Aorta (tissue), 5 donors: ENCODE results near the gene FNDC3B. TPM values are rescaled to one million over a fixed set of nuclear protein-coding genes. Genes with fewer than 3 reads are reported as not detected.
A peak's percentile ranks its signal among the peaks of the same experiment; 100 is the strongest.

Source experiments
- ATAC-seq: fragments of 200-7000 bp; cut with Tn5 transposase; one replicate; pipeline ENCODE4 v1.9.1; 2022; ENCODE audit warnings: moderate library complexity; ENCODE audit not compliant: low FRiP score
- DNase-seq, 2 donors: peaks; one replicate each; pipeline ENCODE4 v3.0.0-alpha.2; 2020
- H3K27ac ChIP-seq, 2 donors: one replicate each; pipeline ENCODE4 v1.5.1; 2013; ENCODE audit warnings: low read length in 2 of 2, mild to moderate bottlenecking in 2 of 2, moderate library complexity in 2 of 2, control low read depth in 1 of 2, inconsistent platforms in 1 of 2, low read depth in 1 of 2
- H3K27me3 ChIP-seq, 2 donors: one replicate each; pipeline ENCODE4 v1.6.1; 2013; ENCODE audit warnings: control low read depth in 1 of 2, low read length in 1 of 2, mild to moderate bottlenecking in 1 of 2, moderate library complexity in 1 of 2; ENCODE audit not compliant: insufficient read depth in 2 of 2, control insufficient read depth in 1 of 2
- H3K36me3 ChIP-seq, 2 donors: one replicate each; pipeline ENCODE4 v1.6.1; 2013; ENCODE audit warnings: control low read depth in 1 of 2, low read length in 1 of 2, mild to moderate bottlenecking in 1 of 2; ENCODE audit not compliant: insufficient read depth in 2 of 2, control insufficient read depth in 1 of 2
- H3K4me1 ChIP-seq, 2 donors: one replicate each; pipeline ENCODE4 v1.6.1; 2013; ENCODE audit warnings: low read length in 2 of 2, control low read depth in 1 of 2, mild to moderate bottlenecking in 1 of 2, moderate library complexity in 1 of 2; ENCODE audit not compliant: insufficient read depth in 2 of 2, control insufficient read depth in 1 of 2
- H3K4me3 ChIP-seq, 2 donors: one replicate each; pipeline ENCODE4 v1.5.1; 2013; ENCODE audit warnings: low read length in 2 of 2, control low read depth in 1 of 2, mild to moderate bottlenecking in 1 of 2
- H3K9me3 ChIP-seq: one replicate; pipeline ENCODE4 v1.6.1; 2013; ENCODE audit warnings: mild to moderate bottlenecking, low read length; ENCODE audit not compliant: control insufficient read depth
- WGBS, 2 donors: extraction: QIAGEN DNeasy Blood & Tissue Kit; methylation state at CpG; one replicate each; pipeline ENCODE4 v1.1.7; 2013; 5-methylcytosine and 5-hydroxymethylcytosine counted together
- intact Hi-C, 2 donors: fragments of 100-400 bp; cut with DNase I; formaldehyde crosslinking; loops; one replicate each; pipeline versions ENCODE4 v1.14.2 to v1.15.0; 2022
- polyA plus RNA-seq, 2 donors: library from polyadenylated mRNA; stranded (reverse); fragments of 200-250 nt; gene quantifications; one replicate each; pipeline ENCODE4 v1.2.3, GENCODE V29; 2013
- total RNA-seq, 2 donors: library from RNA; stranded (reverse); fragmentation: NEBNext Ultra II Directional; extraction: Animal tissue kit (Norgen Biotek cat#: 25700); gene quantifications; one replicate each; pipeline ENCODE4 v1.2.1, GENCODE V29; 2021
- donor health status: healthy with polysubstance abuse.
- donor health status: Bipolar disorder and iron deficiency.
- donor health status: DM: no; HTN: no; CAD: no.
- donor health status: DM: no; HTN: no; CAD: no.
- donor health status: DM: yes; HTN: yes; CAD: no.

The FNDC3B gene
- total and polyA plus RNA-seq, 4 donors: 12.5 to 239 (median 120) TPM

GRCh38 chr3:172181932-172182586 lies 142.7 kb downstream of the FNDC3B start:
- Histone ChIP-seq H3K36me3 (no peaks in the 10 kb centered on the region), H3K27me3 (no peaks in the 10 kb centered on the region), H3K9me3 (no peaks in the 10 kb centered on the region), H3K4me3 (no peak overlapping the region), H3K4me1 (peaks cover 6 to 14% of the 10 kb centered on the region in 2 donors), H3K27ac (peak overlapping the region in 1 of 2 donors; percentile 17)
- intact Hi-C loops: no loop called here
- DNase-seq: no peak
- 40 to 52% methylated on average over 6 of the region's 6 CpGs for WGBS, 2 donors
- ATAC-seq: peak; percentile 15

- H3K27me3 ChIP-seq: no peaks in the 10 kb centered on the region
- no peaks in the 10 kb centered on the region for H3K36me3 ChIP-seq
- ATAC-seq (no peak), DNase-seq (no peak)
- H3K4me3 ChIP-seq: no peak overlapping the region
- 9 to 26% methylated on average over 2 of the region's 2 CpGs for WGBS, 2 donors
- intact Hi-C loops: no loop called here
- no peaks in the 10 kb centered on the region for H3K9me3 ChIP-seq
- H3K27ac ChIP-seq: no peak overlapping the region
- peaks cover 6 to 14% of the 10 kb centered on the region in 2 donors for H3K4me1 ChIP-seq
These were observed 143.4 kb downstream of the FNDC3B start for GRCh38 chr3:172182797-172183196.

- Histone ChIP-seq H3K4me3 (no peak overlapping the region), H3K27me3 (no peaks in the 10 kb centered on the region), H3K36me3 (no peaks in the 10 kb centered on the region), H3K27ac (no peak overlapping the region), H3K4me1 (peaks cover 6 to 14% of the 10 kb centered on the region in 2 donors), H3K9me3 (no peaks in the 10 kb centered on the region)
- intact Hi-C loops: no loop called here
- ATAC-seq: no peak
- WGBS, 2 donors: 86 to 88% methylated on average over 3 of the region's 3 CpGs
- no peak for DNase-seq
These were observed 144.9 kb downstream of the FNDC3B start for GRCh38 chr3:172184106-172184822.

- DNase-seq: no peak
- no peak for ATAC-seq
- Histone ChIP-seq H3K36me3 (no peaks in the 10 kb centered on the region), H3K27ac (peak overlapping the region in 1 of 2 donors; percentile 43), H3K4me3 (no peak overlapping the region), H3K27me3 (no peaks in the 10 kb centered on the region), H3K9me3 (no peaks in the 10 kb centered on the region), H3K4me1 (peaks cover 3 to 14% of the 10 kb centered on the region in 2 donors)
- intact Hi-C loops: no loop called here
- WGBS, 2 donors: 24 to 28% methylated on average over 2 of the region's 2 CpGs
These were observed 146.5 kb downstream of the FNDC3B start for GRCh38 chr3:172185907-172186306.

GRCh38 chr3:172186607-172187006 lies 147.2 kb downstream of the FNDC3B start:
- Histone ChIP-seq H3K27me3 (no peaks in the 10 kb centered on the region), H3K4me3 (no peak overlapping the region), H3K36me3 (no peaks in the 10 kb centered on the region), H3K4me1 (peaks cover 3 to 14% of the 10 kb centered on the region in 2 donors), H3K27ac (no peak overlapping the region), H3K9me3 (no peaks in the 10 kb centered on the region)
- intact Hi-C loops: no loop called here
- no peak for ATAC-seq
- DNase-seq: no peak
- WGBS, 2 donors: 93 to 97% methylated on average over 4 of the region's 4 CpGs

GRCh38 chr3:172187511-172187910 lies 148.1 kb downstream of the FNDC3B start:
- intact Hi-C loops: no loop called here
- 96 to 97% methylated on average over 6 of the region's 6 CpGs for WGBS, 2 donors

GRCh38 chr3:172188511-172188910 lies 149.1 kb downstream of the FNDC3B start:
- 96% methylated on average over 11 of the region's 11 CpGs for WGBS, 2 donors
- ATAC-seq (no peak), DNase-seq (no peak)
- Histone ChIP-seq H3K27ac (no peak overlapping the region), H3K27me3 (no peaks in the 10 kb centered on the region), H3K36me3 (no peaks in the 10 kb centered on the region), H3K9me3 (no peaks in the 10 kb centered on the region), H3K4me3 (no peak overlapping the region), H3K4me1 (peaks cover 0 to 8% of the 10 kb centered on the region in 2 donors)
- intact Hi-C loops: no loop called here

More at GRCh38 chr3:172187511-172187910, 148.1 kb downstream of the FNDC3B start:
- H3K9me3 ChIP-seq: no peaks in the 10 kb centered on the region
- H3K4me3 ChIP-seq: no peak overlapping the region
- no peaks in the 10 kb centered on the region for H3K36me3 ChIP-seq
- H3K4me1 ChIP-seq: peaks cover 0 to 8% of the 10 kb centered on the region in 2 donors
- no peaks in the 10 kb centered on the region for H3K27me3 ChIP-seq
- H3K27ac ChIP-seq: no peak overlapping the region
- DNase-seq (no peak), ATAC-seq (no peak)

GRCh38 chr3:172189213-172189612 lies 149.8 kb downstream of the FNDC3B start:
- H3K27ac ChIP-seq: no peak overlapping the region
- 51 to 63% methylated on average over 2 of the region's 2 CpGs for WGBS, 2 donors
- H3K27me3 ChIP-seq: no peaks in the 10 kb centered on the region
- no peaks in the 10 kb centered on the region for H3K9me3 ChIP-seq
- H3K4me3 ChIP-seq: no peak overlapping the region
- intact Hi-C loops: no loop called here
- no peak for DNase-seq
- H3K36me3 ChIP-seq: no peaks in the 10 kb centered on the region
- peaks cover 0 to 9% of the 10 kb centered on the region in 2 donors for H3K4me1 ChIP-seq
- no peak for ATAC-seq
